ENCODE data around the gene TMEM61. TPM values are rescaled to one million over a fixed set of nuclear protein-coding genes. Genes with fewer than 3 reads are reported as not detected.
A peak's percentile ranks its signal among the peaks of the same experiment; 100 is the strongest.

Gene TMEM61
- total and polyA plus RNA-seq, 2 experiments from 2014 or later: 0.22 to 0.90 TPM

DNA sequence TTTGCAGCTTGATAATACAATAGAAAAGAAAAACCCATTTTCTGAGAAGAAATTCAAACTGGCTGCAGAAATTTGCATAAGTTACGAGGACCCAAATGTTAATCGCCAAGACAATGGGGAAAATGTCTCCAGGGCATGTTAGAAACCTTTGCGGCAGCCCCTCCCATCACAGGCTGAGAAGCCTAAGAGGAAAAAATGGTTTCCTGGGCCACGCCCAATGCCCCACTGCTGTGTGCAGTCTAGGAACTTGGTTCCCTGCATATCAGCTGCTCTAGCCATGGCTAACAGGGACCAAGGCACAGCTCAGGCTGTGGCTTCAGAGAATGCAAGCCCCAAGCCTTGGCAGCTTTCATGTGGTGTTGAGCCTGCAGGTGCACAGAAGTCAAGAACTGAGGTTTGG is 37.5 kb upstream of the TMEM61 start:
- peaks cover 6% of the 10 kb centered on the region for H3K4me1 ChIP-seq (ENCODE audit: insufficient read depth)
- no peaks in the 10 kb centered on the region for H3K9me3 ChIP-seq (ENCODE audit: low read depth)
- no peak for DNase-seq (ENCODE audit: low spot score)
- TF ChIP-seq, protein P1, sequence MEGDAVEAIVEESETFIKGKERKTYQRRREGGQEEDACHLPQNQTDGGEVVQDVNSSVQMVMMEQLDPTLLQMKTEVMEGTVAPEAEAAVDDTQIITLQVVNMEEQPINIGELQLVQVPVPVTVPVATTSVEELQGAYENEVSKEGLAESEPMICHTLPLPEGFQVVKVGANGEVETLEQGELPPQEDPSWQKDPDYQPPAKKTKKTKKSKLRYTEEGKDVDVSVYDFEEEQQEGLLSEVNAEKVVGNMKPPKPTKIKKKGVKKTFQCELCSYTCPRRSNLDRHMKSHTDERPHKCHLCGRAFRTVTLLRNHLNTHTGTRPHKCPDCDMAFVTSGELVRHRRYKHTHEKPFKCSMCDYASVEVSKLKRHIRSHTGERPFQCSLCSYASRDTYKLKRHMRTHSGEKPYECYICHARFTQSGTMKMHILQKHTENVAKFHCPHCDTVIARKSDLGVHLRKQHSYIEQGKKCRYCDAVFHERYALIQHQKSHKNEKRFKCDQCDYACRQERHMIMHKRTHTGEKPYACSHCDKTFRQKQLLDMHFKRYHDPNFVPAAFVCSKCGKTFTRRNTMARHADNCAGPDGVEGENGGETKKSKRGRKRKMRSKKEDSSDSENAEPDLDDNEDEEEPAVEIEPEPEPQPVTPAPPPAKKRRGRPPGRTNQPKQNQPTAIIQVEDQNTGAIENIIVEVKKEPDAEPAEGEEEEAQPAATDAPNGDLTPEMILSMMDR (IDR thresholded peaks at IDR 0.05; ENCODE audit: poor library complexity): no peak
- TF ChIP-seq EZH2phosphoT487 (IDR thresholded peaks at IDR 0.05; ENCODE audit: low read depth, severe bottlenecking, unreplicated experiment): no peak
- TF ChIP-seq EZH2 (IDR thresholded peaks at IDR 0.05; ENCODE audit: borderline replicate concordance): no peak
- no peaks in the 10 kb centered on the region for H4K20me1 ChIP-seq (ENCODE audit: insufficient read depth, poor library complexity, severe bottlenecking)
- WGBS (ENCODE audit: low lambda C conversion rate, missing lambda C conversion rate): 90% methylated on average over 4 of the region's 4 CpGs
- no peaks in the 10 kb centered on the region for H3K79me2 ChIP-seq
- no peak overlapping the region for H3K4me3 ChIP-seq
- H3K9me2 ChIP-seq (replicated peaks; ENCODE audit: insufficient read depth): no peaks in the 10 kb centered on the region
- no peaks in the 10 kb centered on the region for H3K27me3 ChIP-seq
- no peaks in the 10 kb centered on the region for H3K36me3 ChIP-seq (replicated peaks; ENCODE audit: insufficient read depth, low read depth)
- H3K4me2 ChIP-seq: no peak overlapping the region
- no peak overlapping the region for H3K27ac ChIP-seq
- H2AFZ ChIP-seq: no peak overlapping the region

DNA sequence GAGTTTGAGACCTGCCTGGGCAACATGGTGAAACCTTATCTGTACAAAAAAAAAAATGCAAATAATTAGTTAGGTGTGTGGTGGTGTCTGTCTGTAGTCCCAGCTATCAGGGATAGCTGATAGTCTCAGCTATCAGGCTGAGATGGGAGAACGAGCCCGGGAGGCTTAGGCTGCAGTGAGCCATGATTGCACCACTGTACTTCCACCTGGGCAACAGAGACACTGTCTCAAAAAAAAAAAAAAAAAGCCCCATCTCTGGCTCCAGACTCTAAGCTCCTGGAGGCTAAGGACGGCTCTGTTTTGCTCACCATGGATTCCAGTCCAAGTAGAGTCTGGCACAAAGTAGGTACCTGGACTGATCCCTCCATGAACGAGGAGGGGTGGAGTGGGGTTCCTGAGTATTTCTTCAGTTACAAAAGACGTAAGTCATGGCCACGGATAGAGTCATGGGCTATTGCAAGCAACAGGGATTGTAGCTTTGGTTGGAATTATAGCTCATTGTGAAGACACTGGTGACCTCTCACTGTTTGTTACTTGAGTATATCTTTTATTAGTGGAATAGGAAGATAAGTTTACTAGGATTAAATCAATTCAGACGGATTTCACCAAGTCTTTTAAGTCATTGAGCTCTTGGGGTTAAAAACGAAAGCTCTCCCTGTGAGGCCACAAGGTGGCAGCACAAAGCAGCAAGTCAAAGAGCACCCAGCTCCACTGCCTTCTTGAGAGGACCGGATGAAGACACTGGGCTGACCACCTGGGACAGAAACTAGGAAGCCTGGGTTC is 35.6 kb upstream of the TMEM61 start:
- Histone ChIP-seq H3K4me1 (ENCODE audit: insufficient read depth) (peaks cover 4% of the 10 kb centered on the region), H2AFZ (no peak overlapping the region), H3K4me2 (no peak overlapping the region), H3K79me2 (no peaks in the 10 kb centered on the region), H3K36me3 (replicated peaks; ENCODE audit: insufficient read depth, low read depth) (no peaks in the 10 kb centered on the region), H3K9me3 (ENCODE audit: low read depth) (no peaks in the 10 kb centered on the region), H3K9me2 (replicated peaks; ENCODE audit: insufficient read depth) (no peaks in the 10 kb centered on the region), H3K27me3 (no peaks in the 10 kb centered on the region), H3K4me3 (no peak overlapping the region), H4K20me1 (ENCODE audit: insufficient read depth, poor library complexity, severe bottlenecking) (no peaks in the 10 kb centered on the region), H3K27ac (no peak overlapping the region)
- WGBS (ENCODE audit: low lambda C conversion rate, missing lambda C conversion rate): 38% methylated on average over 9 of the region's 9 CpGs
- DNase-seq (ENCODE audit: low spot score): peak; percentile 84
- no peak for TF ChIP-seq EZH2 (IDR thresholded peaks at IDR 0.05; ENCODE audit: borderline replicate concordance)
- TF ChIP-seq EZH2phosphoT487 (IDR thresholded peaks at IDR 0.05; ENCODE audit: low read depth, severe bottlenecking, unreplicated experiment): no peak
- TF ChIP-seq, protein P1 (IDR thresholded peaks at IDR 0.05; ENCODE audit: poor library complexity): peak; percentile 78

DNA sequence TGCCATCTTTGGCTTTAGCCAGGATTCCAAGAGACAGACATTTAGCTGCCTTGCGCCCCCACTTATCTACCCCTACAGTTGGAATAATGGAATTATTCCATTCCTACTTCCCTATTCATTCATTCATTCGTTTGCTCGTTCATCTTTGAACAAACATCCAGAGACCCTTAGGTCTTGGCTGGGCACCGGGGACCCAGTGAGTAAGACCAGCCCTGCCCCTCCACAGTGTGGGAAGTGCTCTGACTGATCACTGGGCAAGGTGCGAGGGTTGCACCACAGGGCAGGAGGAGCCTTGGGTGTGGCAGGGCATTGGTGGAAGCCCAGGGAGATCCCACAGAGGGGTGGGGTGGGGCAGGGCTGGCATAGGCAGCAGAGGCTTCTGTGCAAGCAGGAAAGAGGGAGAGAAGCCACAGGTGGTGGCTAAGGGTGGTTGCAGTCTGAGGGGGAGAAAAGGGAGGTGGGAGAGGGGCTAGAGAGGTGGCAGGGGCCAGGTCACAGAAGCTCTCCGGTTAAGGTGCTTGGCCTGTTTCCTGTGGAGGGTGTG is 35.0 kb upstream of the TMEM61 start:
- Histone ChIP-seq H3K27ac (no peak overlapping the region), H4K20me1 (ENCODE audit: insufficient read depth, poor library complexity, severe bottlenecking) (no peaks in the 10 kb centered on the region), H3K9me2 (replicated peaks; ENCODE audit: insufficient read depth) (no peaks in the 10 kb centered on the region), H3K4me3 (no peak overlapping the region), H3K27me3 (no peaks in the 10 kb centered on the region), H3K4me1 (ENCODE audit: insufficient read depth) (peaks cover 2% of the 10 kb centered on the region), H3K79me2 (no peaks in the 10 kb centered on the region), H3K4me2 (no peak overlapping the region), H2AFZ (no peak overlapping the region), H3K9me3 (ENCODE audit: low read depth) (no peaks in the 10 kb centered on the region), H3K36me3 (replicated peaks; ENCODE audit: insufficient read depth, low read depth) (no peaks in the 10 kb centered on the region)
- TF ChIP-seq, protein P1 (IDR thresholded peaks at IDR 0.05; ENCODE audit: poor library complexity): no peak
- TF ChIP-seq EZH2phosphoT487 (IDR thresholded peaks at IDR 0.05; ENCODE audit: low read depth, severe bottlenecking, unreplicated experiment): no peak
- no peak for DNase-seq (ENCODE audit: low spot score)
- 70% methylated on average over 6 of the region's 6 CpGs for WGBS (ENCODE audit: low lambda C conversion rate, missing lambda C conversion rate)

Measured in hepatocyte (in vitro differentiated cells).